H1 (cell line): ENCODE data around the gene AP2A1. TPM values are rescaled to one million over a fixed set of nuclear protein-coding genes. Genes with fewer than 3 reads are reported as not detected.

Source experiments
- CTCF ChIA-PET: fragments of 300-600 bp; sonication (Branson Sonifier 250); formaldehyde crosslinking; loops from one replicate; lab custom pipeline; 2021; ENCODE audit not compliant: partially characterized antibody; lab: Charles Lee
- POLR2A ChIA-PET: fragments of 300-600 bp; sonication (Branson Sonifier 250); formaldehyde crosslinking; loops from one replicate; lab custom pipeline; 2021; ENCODE audit warnings: inconsistent platforms; ENCODE audit not compliant: partially characterized antibody; lab: Charles Lee
- DNase-seq, 2 experiments: peaks; one replicate each; pipeline versions ENCODE4 v3.0.0 to v3.0.0-alpha.2; 2010 to 2022; ENCODE audit warnings: low spot score in 2 of 2, low read depth in 1 of 2, mixed read lengths in 1 of 2
- FAIRE-seq: peaks from 2 replicates; lab custom pipeline; 2011; peaks lifted over from hg19 to GRCh38; lab: Jason Lieb, UNC
- H2AFZ ChIP-seq: 2 replicates; pipeline ENCODE4 v1.8.1; 2012; ENCODE audit warnings: low read length, inconsistent platforms
- H2AK5ac ChIP-seq: 2 replicates; pipeline ENCODE4 v1.6.1; 2013; ENCODE audit warnings: low read depth, low read length
- H2BK120ac ChIP-seq: replicated peaks from 2 replicates; pipeline ENCODE3; 2013; ENCODE audit warnings: low read depth, low read length, inconsistent platforms
- H2BK12ac ChIP-seq: 2 replicates; pipeline ENCODE4 v1.6.1; 2013; ENCODE audit warnings: low read depth, low read length
- H2BK15ac ChIP-seq: 2 replicates; pipeline ENCODE4 v1.6.1; 2013; ENCODE audit warnings: low read length
- H2BK20ac ChIP-seq: 2 replicates; pipeline ENCODE4 v1.6.1; 2013; ENCODE audit warnings: low read length
- H2BK5ac ChIP-seq: 2 replicates; pipeline ENCODE4 v1.6.1; 2013; ENCODE audit warnings: low read depth, low read length
- H3K14ac ChIP-seq: 2 replicates; pipeline ENCODE4 v1.6.1; 2013; ENCODE audit warnings: inconsistent platforms; ENCODE audit not compliant: insufficient read length
- H3K18ac ChIP-seq: 2 replicates; pipeline ENCODE4 v1.6.1; 2013; ENCODE audit warnings: low read length; ENCODE audit errors: extremely low read depth
- H3K23ac ChIP-seq: 2 replicates; pipeline ENCODE4 v1.6.1; 2013; ENCODE audit warnings: inconsistent platforms; ENCODE audit not compliant: insufficient read length
- H3K23me2 ChIP-seq: 2 replicates; pipeline ENCODE4 v1.6.1; 2013; ENCODE audit warnings: low read depth, low read length
- H3K27ac ChIP-seq: 2 replicates; pipeline ENCODE4 v1.6.1; 2011; ENCODE audit warnings: low read depth, low read length, inconsistent platforms
- H3K27me3 ChIP-seq, 4 experiments: replicated peaks in 1 of 4; 1 replicate in 1 of 4; 2 replicates in 3 of 4; pipeline versions ENCODE4 v1.6.1 to v1.8.1; 2011 to 2013; ENCODE audit warnings: low read length in 3 of 4, mild to moderate bottlenecking in 3 of 4, inconsistent platforms in 2 of 4, mixed read lengths in 2 of 4, moderate library complexity in 1 of 4; ENCODE audit not compliant: control insufficient read depth in 3 of 4, insufficient read depth in 3 of 4; ENCODE audit errors: extremely low read depth in 1 of 4
- H3K36me3 ChIP-seq, 4 experiments: 2 replicates each; pipeline versions ENCODE4 v1.6.1 to v1.8.1; 2011 to 2013; ENCODE audit warnings: mild to moderate bottlenecking in 4 of 4, low read length in 3 of 4, moderate library complexity in 2 of 4, control low read depth in 1 of 4, inconsistent platforms in 1 of 4; ENCODE audit not compliant: insufficient read depth in 4 of 4, control insufficient read depth in 2 of 4
- H3K4ac ChIP-seq: replicated peaks from 2 replicates; pipeline ENCODE3; 2013; ENCODE audit warnings: low read length, low read depth, mixed read lengths, inconsistent platforms; ENCODE audit not compliant: insufficient read length
- H3K4me1 ChIP-seq, 4 experiments: replicated peaks in 1 of 4; 1 replicate in 1 of 4; 2 replicates in 3 of 4; pipeline versions ENCODE4 v1.6.1 to v1.8.1; 2011 to 2013; ENCODE audit warnings: low read length in 3 of 4, inconsistent platforms in 2 of 4, mixed read lengths in 1 of 4; ENCODE audit not compliant: insufficient read depth in 4 of 4, control insufficient read depth in 3 of 4
- H3K4me2 ChIP-seq, 2 experiments: 2 replicates each; pipeline versions ENCODE4 v1.6.1 to v1.8.1; 2011 to 2013; ENCODE audit warnings: low read depth in 2 of 2, low read length in 2 of 2, control low read depth in 1 of 2, inconsistent platforms in 1 of 2, mild to moderate bottlenecking in 1 of 2; ENCODE audit not compliant: insufficient read depth in 1 of 2
- H3K4me3 ChIP-seq, 4 experiments: fragments of 200-600, 300-600 bp in 1 of 4; sonication (generic), shearing (Covaris generic), sonication (Bioruptor Twin) in 1 of 4; 2 replicates each; pipeline versions ENCODE4 v1.5.1 to v1.8.1; 2011 to 2016; ENCODE audit warnings: low read length in 4 of 4, low read depth in 3 of 4, control low read depth in 2 of 4, inconsistent platforms in 2 of 4, mild to moderate bottlenecking in 2 of 4, mixed read lengths in 1 of 4, moderate library complexity in 1 of 4; ENCODE audit not compliant: insufficient read depth in 2 of 4; ENCODE audit errors: extremely low read depth in 1 of 4
- H3K56ac ChIP-seq: replicated peaks from 2 replicates; pipeline ENCODE3; 2013; ENCODE audit warnings: low read depth, mild to moderate bottlenecking, mixed read lengths, low read length, inconsistent platforms; ENCODE audit not compliant: insufficient read length
- H3K79me1 ChIP-seq: 2 replicates; pipeline ENCODE4 v1.6.1; 2013; ENCODE audit warnings: low read depth, low read length, control low read depth
- H3K79me2 ChIP-seq, 2 experiments: 2 replicates each; pipeline versions ENCODE4 v1.6.1 to v1.8.1; 2012 to 2013; ENCODE audit warnings: low read length in 2 of 2, mild to moderate bottlenecking in 2 of 2, inconsistent platforms in 1 of 2; ENCODE audit not compliant: insufficient read depth in 2 of 2, control insufficient read depth in 1 of 2
- H3K9ac ChIP-seq, 4 experiments: replicated peaks in 1 of 4; 1 replicate in 1 of 4; 2 replicates in 3 of 4; pipeline versions ENCODE4 v1.6.1 to v1.8.1; 2011 to 2013; ENCODE audit warnings: low read depth in 3 of 4, low read length in 3 of 4, control low read depth in 2 of 4, mild to moderate bottlenecking in 2 of 4, moderate library complexity in 2 of 4, inconsistent platforms in 1 of 4; ENCODE audit errors: extremely low read depth in 1 of 4
- H3K9me3 ChIP-seq, 2 experiments: 2 replicates each; pipeline versions ENCODE4 v1.6.1 to v1.8.1; 2012 to 2013; ENCODE audit warnings: mild to moderate bottlenecking in 2 of 2, moderate library complexity in 2 of 2, control low read depth in 1 of 2, inconsistent platforms in 1 of 2, low read depth in 1 of 2, low read length in 1 of 2, mixed read lengths in 1 of 2; ENCODE audit not compliant: insufficient read depth in 2 of 2
- H4K20me1 ChIP-seq, 2 experiments: replicated peaks in 1 of 2; 2 replicates each; pipeline versions ENCODE3 to v1.8.1; 2011 to 2013; ENCODE audit warnings: inconsistent platforms in 2 of 2, low read length in 2 of 2, mild to moderate bottlenecking in 1 of 2; ENCODE audit not compliant: insufficient read depth in 2 of 2, control insufficient read depth in 1 of 2
- H4K5ac ChIP-seq: 2 replicates; pipeline ENCODE4 v1.6.1; 2013; ENCODE audit warnings: low read length, low read depth, mixed read lengths, inconsistent platforms; ENCODE audit not compliant: insufficient read length
- H4K8ac ChIP-seq: 2 replicates; pipeline ENCODE4 v1.8.0; 2013; ENCODE audit warnings: mild to moderate bottlenecking, moderate library complexity, low read length, inconsistent platforms; ENCODE audit not compliant: insufficient read depth; ENCODE audit errors: extremely low read depth
- H4K91ac ChIP-seq: replicated peaks from 2 replicates; pipeline ENCODE3; 2013; ENCODE audit warnings: low read length, mixed read lengths, inconsistent platforms; ENCODE audit not compliant: insufficient read length
- ATF2 ChIP-seq: IDR thresholded peaks from 2 replicates; pipeline ENCODE4 v1.6.1; 2012; ENCODE audit warnings: low read length, inconsistent platforms
- CBX8 ChIP-seq: fragments of 300-800, 300-1000 bp; sonication (generic); IDR thresholded peaks from 2 replicates; pipeline ENCODE4 v1.7.1; 2016; ENCODE audit warnings: low read depth, low read length, borderline replicate concordance
- KDM1A ChIP-seq: fragments of 200-600, 300-600 bp; sonication (generic); IDR thresholded peaks from 2 replicates; pipeline ENCODE4 v1.7.1; 2016; ENCODE audit warnings: mild to moderate bottlenecking, low read length, borderline replicate concordance
- KDM4A ChIP-seq: IDR thresholded peaks from one replicate; pipeline ENCODE4 v1.7.1; 2012; ENCODE audit warnings: low read depth, mild to moderate bottlenecking, moderate library complexity, low read length, inconsistent platforms; ENCODE audit not compliant: severe bottlenecking
- MAX ChIP-seq: IDR thresholded peaks from 2 replicates; pipeline ENCODE4 v1.6.1; 2012; ENCODE audit warnings: inconsistent platforms
- RBBP5 ChIP-seq: IDR thresholded peaks from 2 replicates; pipeline ENCODE4 v1.7.1; 2012; ENCODE audit warnings: low read depth, mild to moderate bottlenecking, inconsistent platforms, low read length, moderate library complexity, borderline replicate concordance
- TCF12 ChIP-seq: IDR thresholded peaks from 2 replicates; pipeline ENCODE4 v1.6.1; 2011; ENCODE audit warnings: low read depth, mild to moderate bottlenecking, low read length
- WGBS, 2 experiments: shearing (Covaris generic) in 1 of 2; methylation state at CpG; one replicate each; pipeline versions ENCODE4 v1.1.6 to v1.1.7; 2013 to 2015; ENCODE audit warnings: low lambda C conversion rate in 2 of 2, mixed read lengths in 2 of 2, inconsistent platforms in 1 of 2, low coverage in 1 of 2, missing lambda C conversion rate in 1 of 2; ENCODE audit not compliant: insufficient replicate concordance in 2 of 2, insufficient coverage in 1 of 2, insufficient read length in 1 of 2; ENCODE audit errors: extremely low coverage in 1 of 2, missing lambda C conversion rate in 1 of 2; 5-methylcytosine and 5-hydroxymethylcytosine counted together
- polyA plus RNA-seq, 7 experiments: library from polyadenylated mRNA; depleted of rRNA in 3 of 7; stranded (reverse) in 5 of 7; unstranded in 2 of 7; fragments of >200 nt in 5 of 7; fragments of 200-250 nt in 2 of 7; gene quantifications; 1 replicate in 5 of 7; 2 replicates in 1 of 7; 4 replicates in 1 of 7; pipeline versions ENCODE4 v1.2.1 to v1.2.3, GENCODE V29; 2011 to 2013; ENCODE audit warnings: missing spikeins in 2 of 7, mixed read lengths in 2 of 7
- total RNA-seq: library from RNA; stranded (reverse); fragmentation: NEBNext Ultra II Directional; extraction: Animal tissue kit (Norgen Biotek cat#: 25700); gene quantifications from 2 replicates; pipeline ENCODE4 v1.2.1, GENCODE V29; 2021

The AP2A1 gene
- total and polyA plus RNA-seq, 2 of the 8 experiments (the other 6 are each of a cell fraction or from before 2014, with no cell fraction given), result 105 to 106 TPM

- H2BK12ac ChIP-seq, result no peak overlapping the region
- H3K4ac ChIP-seq, result no peak overlapping the region
- H4K8ac ChIP-seq, result no peak overlapping the region
- 78% methylated on average over 6 of the region's 6 CpGs; no CpG with 5 or more reads in 1 of the 2 experiments for WGBS, 2 experiments
- ChIA-PET CTCF (interaction anchor here (1.0 to 3.3 kb wide), 7 partner anchors 9 to 62 kb away, joined by 3 to 23 read pairs (median 9); partner anchors contain the start of gene TSKS), POLR2A (interaction anchor here (7.7 kb wide), 1 partner anchor 30 kb away, joined by 51 read pairs; the partner anchor contains the start of genes ADM5 and CPT1C)
- H3K9ac ChIP-seq, result no peak overlapping the region
- no peak overlapping the region for H3K4me3 ChIP-seq
- H3K18ac ChIP-seq, result no peak overlapping the region
- no peaks in the 10 kb centered on the region for H3K79me1 ChIP-seq
- TF ChIP-seq RBBP5 (no peak), KDM4A (no peak), CBX8 (no peak), ATF2 (no peak), KDM1A (no peak), MAX (no peak), TCF12 (no peak)
- FAIRE-seq (no peak), DNase-seq (no peak)
- no peaks in the 10 kb centered on the region for H3K27me3 ChIP-seq
- no peak overlapping the region for H2BK20ac ChIP-seq
- no peaks in the 10 kb centered on the region for H3K36me3 ChIP-seq
- no peak overlapping the region for H2BK15ac ChIP-seq
- no peak overlapping the region for H2AFZ ChIP-seq
- no peaks in the 10 kb centered on the region for H3K79me2 ChIP-seq
- H3K56ac ChIP-seq, result no peak overlapping the region
- H3K4me1 ChIP-seq, result no peaks in the 10 kb centered on the region
- no peak overlapping the region for H3K23ac ChIP-seq
- no peak overlapping the region for H2BK120ac ChIP-seq
- no peak overlapping the region for H3K14ac ChIP-seq
- H2AK5ac ChIP-seq, result no peak overlapping the region
- no peaks in the 10 kb centered on the region for H4K20me1 ChIP-seq
- no peak overlapping the region for H4K91ac ChIP-seq
- H3K9me3 ChIP-seq, result no peaks in the 10 kb centered on the region
- H3K4me2 ChIP-seq, result no peak overlapping the region
- H2BK5ac ChIP-seq, result no peak overlapping the region
- peaks cover 2% of the 10 kb centered on the region; the same call in 1 of the 2 replicates for H3K23me2 ChIP-seq
- no peak overlapping the region for H3K27ac ChIP-seq
- no peak overlapping the region for H4K5ac ChIP-seq
Measured at GRCh38 chr19:49718991-49719390, 47.8 kb upstream of the AP2A1 start.
